Stimulated activated naive CD8-positive, alpha-beta T cell treated with anti-CD3 and anti-CD28 coated beads, Interleukin-15, Interleukin-2, amounts not matched to agents 100 U/mL and 50 U/mL, for 24 hours (primary cell): ENCODE measurements around the gene MAMSTR.
"Not testable (repeated sequence)": the region's sequence is repeated elsewhere in the genome, so short reads cannot be mapped to it uniquely, and the experiment has no call there.

Experiments
- ATAC-seq: fragments of 150-1000 bp; cut with Tn5 transposase; one replicate; pipeline ENCODE4 v1.10.0; 2021
- DNase-seq: peaks from one replicate; pipeline ENCODE4 v3.0.0; 2021

The MAMSTR gene, protein sequence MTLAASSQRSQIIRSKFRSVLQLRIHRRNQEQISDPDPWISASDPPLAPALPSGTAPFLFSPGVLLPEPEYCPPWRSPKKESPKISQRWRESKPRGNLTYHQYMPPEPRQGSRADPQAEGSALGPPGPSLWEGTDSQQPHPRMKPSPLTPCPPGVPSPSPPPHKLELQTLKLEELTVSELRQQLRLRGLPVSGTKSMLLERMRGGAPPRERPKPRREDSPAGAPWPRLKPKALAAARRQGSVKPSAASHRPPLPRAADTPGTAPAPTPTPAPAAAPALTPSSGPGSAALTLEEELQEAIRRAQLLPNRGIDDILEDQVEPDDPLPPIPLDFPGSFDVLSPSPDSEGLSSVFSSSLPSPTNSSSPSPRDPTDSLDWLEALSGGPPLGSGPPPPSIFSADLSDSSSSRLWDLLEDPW

DNA sequence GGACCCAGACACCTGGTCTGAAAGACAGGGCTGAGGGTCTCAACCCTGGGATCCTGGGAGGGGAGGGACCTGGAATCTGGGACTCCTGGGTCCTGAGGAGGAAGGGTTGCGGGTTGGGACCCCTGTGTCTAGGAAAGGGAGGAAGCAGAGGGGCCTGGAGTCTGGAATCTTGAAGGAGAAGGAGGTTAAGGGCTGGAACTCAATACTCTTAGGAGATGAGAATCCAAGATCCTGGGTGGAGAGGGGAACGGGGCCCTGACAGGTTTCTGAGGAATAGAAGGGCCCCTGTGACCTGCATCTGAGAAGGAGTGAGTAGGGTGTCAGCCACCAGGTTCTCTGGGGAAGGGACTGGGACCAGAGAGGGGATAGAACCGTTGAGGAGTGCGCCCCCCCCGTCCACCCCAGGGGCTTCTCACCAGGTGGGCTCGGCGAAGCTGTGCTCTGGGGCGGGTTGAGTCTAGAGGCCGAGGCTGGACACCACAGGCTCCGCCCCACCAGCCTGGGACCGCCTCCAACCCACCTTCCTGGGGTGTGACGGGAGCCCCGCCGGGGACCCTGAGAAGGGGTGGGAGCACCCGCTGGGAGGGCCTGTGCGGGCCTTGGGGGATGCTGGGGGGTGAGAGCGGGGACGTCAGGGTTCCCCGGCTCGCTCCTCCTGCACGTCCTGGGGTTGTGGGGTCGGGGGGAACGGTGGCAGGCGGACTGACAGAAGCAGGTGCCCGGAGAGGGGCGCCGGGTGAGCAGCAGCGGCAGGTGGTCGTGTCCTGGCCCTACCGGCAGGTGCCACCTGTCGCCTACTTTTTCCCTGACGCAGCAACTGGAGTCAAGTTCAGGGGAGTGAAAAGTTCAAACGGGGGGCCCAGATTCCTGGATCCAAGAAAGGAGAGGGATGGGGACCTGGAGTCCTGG lies at the start of gene MAMSTR:
TSS of gene MAMSTR (minus strand) at position 463 of the 909 bp plus-strand sequence. CDS start 694 bp downstream, outside the sequence.
- ATAC-seq (no peak), DNase-seq (no peak)

DNA sequence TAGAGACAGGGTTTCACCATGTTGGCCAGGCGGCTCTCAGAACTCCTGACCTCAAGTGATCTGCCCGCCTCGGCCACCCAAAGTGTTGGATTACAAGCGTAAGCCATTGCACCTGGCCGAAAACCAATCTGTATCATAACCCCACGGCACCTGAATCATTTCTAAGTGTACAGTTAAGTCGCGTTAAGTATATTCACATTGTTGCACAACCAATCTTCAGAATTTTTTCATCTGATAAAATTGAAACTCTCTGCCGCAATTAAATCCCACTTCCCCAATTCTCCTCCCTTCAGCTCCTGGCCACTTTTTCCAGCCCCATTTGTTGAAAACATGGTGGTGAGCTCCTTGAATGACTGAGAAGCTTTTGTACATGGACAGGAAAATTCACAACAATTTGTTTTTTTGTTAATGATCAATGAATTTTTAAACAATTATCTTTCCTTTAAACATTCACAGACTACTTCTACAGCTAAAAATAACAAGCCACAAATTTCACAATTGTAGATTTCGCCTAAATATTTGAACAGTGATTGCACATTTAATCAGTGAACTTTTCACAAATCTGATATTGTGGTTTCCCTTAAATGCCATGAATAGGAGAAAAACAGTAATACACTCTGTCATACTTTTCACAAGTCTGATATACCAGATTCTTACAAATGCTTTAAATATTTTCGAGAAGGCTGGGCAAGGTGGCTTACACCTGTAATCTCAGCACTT lies 49.6 kb upstream of the MAMSTR start:
- DNase-seq: no peak
- ATAC-seq: no peak

DNA sequence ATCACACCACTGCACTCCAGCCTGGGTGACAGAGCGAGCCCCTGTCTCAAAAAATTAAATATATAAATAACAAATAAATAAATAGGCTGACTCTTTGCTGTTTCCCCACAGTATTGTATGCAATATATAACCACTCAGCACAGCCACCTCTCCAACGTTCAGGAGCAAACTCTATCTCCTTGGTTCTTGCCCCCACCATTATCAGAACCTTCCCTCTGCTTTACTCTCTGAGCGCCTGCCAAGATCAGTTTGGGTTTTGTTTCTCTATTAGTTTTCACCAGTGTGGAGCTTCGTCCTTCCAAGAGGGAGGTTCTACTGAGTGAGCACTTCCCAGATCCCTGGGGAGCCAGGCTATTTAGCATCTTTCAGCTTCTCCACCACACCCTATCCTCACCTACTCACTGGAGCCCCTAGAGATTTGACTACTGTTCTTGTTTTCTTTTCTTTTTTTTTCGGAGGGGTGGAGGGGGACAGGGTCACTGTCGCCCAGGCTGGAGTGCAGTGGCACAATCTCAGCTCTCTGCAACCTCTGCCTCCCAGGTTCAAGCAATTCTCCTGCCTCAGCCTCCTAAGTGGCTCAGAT lies 48.7 kb upstream of the MAMSTR start:
- not testable (repeated sequence) for DNase-seq, ATAC-seq

DNA sequence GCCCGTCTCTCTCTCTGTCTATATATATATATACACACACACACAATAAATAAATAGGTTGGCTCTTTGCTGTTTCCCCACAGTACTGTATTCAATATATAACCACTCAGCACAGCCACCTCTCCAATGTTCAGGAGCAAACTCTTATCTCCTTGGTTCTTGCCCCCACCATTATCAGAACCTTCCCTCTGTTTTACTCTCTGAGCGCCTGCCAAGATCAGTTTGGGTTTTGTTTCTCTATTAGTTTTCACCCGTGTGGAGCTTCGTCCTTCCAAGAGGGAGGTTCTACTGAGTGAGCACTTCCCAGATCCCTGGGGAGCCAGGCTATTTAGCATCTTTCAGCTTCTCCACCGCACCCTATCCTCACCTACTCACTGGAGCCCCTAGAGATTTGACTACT lies 46.3 kb upstream of the MAMSTR start:
- not testable (repeated sequence) for DNase-seq, ATAC-seq

DNA sequence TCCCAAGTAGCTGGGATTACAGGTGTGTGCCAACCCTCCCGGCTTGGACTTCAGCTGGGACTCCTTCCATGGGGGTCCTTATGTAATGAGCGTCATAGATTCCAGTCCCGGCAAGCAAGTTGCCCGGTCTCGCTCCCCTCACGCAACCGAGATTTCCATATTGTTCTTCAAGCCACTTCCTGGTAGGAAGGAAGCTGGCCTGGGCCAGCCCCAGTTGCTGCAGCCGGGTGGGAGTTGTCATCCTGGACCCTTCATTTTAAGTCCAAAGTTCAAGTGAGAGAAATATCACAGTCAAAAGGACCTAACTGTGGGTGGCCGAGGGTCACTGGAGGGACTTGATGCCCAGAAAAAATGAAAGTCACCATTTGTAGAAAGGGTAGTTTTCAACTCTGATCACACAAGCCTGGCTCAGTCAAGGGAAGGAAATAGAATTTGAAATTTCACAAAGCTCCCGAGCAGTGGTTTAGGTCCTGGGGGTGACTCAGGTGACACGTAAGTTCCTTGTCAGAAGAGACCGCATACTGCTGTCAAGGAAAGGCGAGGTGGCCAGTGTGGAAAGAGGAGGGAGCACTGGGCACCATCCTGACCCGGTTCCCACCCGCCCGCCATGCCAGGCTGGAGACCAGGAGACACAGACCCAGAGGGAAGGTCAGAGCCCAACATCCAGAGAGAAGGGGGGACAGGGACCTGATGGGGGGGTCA lies 41.1 kb upstream of the MAMSTR start:
- peak; percentile 72 for ATAC-seq
- DNase-seq: peak; percentile 32

DNA sequence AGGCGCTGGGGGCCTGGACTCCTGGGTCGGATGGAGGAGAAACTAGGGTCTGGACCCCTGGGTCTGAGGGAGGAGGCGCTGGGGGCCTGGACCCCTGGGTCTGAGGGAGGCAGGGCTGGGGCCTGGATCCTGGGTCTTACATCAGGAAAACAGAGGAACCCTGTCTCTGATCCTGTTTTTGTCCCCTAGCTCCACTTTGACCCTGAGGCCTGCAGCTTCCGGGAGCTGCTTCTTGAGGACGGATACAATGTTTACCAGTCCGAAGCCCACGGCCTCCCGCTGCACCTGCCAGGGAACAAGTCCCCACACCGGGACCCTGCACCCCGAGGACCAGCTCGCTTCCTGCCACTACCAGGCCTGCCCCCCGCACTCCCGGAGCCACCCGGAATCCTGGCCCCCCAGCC lies 38.2 kb upstream of the MAMSTR start:
- ATAC-seq (no peak), DNase-seq (no peak)

DNA sequence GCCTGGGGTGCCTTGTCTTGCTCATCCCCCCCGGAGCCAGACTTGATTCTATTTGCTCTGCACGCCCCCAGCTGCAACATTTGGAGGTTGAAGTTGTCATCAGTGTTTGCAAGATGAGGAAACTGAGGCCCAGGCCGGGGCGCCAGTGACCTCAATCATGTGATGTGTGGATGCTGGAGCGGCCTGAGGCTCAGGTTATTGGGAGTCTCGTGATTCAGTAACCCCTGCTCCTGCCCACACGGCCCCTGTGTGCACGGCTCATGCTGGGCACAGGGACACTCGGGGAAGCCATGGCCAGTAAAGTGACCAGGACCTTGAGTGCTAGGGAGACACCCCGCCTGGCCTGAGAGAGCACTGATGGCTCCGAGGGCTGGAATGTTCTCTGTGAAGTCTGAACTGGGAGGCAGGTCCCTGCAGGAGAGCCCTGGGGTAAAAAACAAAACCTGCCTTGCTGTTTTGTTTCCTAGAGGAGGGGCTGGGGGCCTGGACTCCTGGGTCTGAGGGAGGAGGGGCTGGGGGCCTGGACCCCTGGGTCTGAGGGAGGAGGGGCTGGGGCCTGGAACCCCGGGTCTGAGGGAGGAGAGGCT lies 37.7 kb upstream of the MAMSTR start:
- ATAC-seq (no peak), DNase-seq (no peak)

DNA sequence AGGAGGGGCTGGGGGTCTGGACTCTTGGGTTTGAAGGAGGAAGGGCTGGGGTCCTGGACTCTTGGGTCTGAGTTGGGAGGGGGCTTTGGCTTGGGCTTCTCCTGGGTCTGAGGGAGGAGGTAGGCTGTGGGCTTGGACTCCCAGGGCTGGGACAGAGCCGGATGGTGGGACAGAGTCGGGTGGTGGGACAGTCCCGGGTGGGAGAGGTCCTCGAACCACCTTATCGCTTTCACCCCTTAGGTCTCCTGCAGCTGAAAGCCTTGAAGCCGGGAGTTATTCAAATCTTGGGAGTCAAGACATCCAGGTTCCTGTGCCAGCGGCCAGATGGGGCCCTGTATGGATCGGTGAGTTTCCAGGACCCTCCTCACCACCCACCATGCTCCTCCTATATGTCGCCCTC lies 37.2 kb upstream of the MAMSTR start:
- DNase-seq (no peak), ATAC-seq (no peak)

DNA sequence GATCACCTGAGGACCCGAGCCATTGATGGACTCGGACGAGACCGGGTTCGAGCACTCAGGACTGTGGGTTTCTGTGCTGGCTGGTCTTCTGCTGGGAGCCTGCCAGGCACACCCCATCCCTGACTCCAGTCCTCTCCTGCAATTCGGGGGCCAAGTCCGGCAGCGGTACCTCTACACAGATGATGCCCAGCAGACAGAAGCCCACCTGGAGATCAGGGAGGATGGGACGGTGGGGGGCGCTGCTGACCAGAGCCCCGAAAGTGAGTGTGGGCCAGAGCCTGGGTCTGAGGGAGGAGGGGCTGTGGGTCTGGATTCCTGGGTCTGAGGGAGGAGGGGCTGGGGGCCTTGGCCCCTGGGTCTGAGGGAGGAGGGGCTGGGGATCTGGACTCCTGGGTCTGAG lies 36.7 kb upstream of the MAMSTR start:
- DNase-seq (no peak), ATAC-seq (no peak)

DNA sequence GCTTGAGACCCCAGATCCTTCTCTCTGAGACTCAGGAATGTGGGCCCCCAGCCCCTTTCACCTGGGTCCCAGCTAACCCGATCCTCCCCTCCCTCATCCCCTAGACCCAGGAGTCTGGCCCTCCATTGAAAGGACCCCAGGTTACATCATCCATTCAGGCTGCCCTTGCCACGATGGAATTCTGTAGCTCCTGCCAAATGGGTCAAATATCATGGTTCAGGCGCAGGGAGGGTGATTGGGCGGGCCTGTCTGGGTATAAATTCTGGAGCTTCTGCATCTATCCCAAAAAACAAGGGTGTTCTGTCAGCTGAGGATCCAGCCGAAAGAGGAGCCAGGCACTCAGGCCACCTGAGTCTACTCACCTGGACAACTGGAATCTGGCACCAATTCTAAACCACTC lies 36.3 kb upstream of the MAMSTR start:
- no peak for ATAC-seq
- no peak for DNase-seq

DNA sequence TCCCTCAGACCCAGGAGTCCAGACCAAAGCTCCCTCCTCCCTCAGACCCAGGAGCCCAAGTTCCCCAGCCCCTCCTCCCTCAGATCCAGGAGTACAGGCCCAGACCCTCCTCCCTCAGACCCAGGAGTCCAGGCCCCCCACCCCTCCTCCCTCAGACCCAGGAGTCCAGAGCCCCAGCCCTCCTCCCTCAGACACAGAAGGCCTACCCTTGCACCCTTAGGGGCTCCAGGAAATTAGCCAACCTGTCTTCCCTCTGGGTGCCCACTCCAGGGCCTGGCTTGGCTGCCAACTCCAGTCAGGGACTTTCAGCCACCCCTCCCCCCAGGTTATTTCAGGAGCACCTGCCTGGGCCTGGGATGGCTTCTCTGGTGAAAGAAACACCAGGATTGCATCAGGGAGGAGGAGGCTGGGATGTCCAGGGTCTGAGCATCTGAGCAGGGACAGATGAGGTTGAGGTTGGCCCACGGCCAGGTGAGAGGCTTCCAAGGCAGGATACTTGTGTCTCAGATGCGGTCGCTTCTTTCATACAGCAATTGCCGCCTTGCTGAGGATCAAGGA lies 35.6 kb upstream of the MAMSTR start, which contains the start of gene FGF21:
TSS of gene FGF21 (plus strand) at position 441 of the 558 bp plus-strand sequence. CDS start 713 bp downstream, outside the sequence.
- ATAC-seq (no peak), DNase-seq (no peak)

DNA sequence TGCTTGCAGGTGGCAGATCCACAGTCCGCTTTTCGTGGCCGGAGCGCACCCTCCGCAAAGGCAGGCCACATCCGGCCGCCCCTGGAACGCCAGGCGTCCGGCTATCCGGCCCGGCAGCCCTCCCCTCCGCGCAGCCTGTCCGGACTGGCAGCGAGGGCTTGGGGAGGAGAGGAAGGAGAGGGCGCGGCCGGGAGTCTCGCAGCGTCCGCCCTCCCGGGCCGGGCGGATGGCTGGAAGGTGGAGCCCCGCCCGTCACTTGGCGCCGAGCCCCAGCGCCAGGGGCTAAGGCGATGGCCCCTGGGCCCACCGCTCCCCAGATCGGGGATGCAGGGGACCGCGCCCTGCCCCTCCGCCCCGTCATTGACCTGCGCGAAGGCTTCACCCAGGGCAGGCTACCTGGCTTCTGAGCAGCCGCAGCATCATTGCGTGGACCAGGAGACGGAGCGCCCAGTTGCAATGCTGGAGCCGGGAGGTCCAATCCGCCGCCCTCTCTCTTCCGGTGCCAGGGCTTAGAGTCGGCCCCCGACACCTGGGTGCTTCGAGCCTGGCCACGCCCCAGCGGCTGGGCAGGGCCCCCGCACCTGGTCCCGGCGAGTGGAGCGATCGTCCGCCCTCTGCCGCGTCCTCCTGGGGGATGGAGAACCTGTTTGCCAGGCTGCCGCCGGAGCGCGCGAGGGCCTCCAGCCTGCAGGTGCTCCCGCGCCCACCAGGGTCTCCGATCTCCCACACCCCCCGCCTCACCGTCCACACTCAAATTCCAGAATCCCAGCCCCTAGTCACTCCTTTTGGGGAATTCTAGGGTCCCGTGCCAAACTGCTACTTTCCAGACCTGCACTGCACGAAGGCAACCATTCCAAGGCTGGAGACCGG lies 33.2 kb upstream of the MAMSTR start, which contains the start of gene FUT1:
TSS of gene FUT1 (minus strand) at position 146 of the 870 bp plus-strand sequence. CDS start 1,360 bp downstream, outside the sequence.
- ATAC-seq (peak; percentile 59), DNase-seq (peak; percentile 32)

DNA sequence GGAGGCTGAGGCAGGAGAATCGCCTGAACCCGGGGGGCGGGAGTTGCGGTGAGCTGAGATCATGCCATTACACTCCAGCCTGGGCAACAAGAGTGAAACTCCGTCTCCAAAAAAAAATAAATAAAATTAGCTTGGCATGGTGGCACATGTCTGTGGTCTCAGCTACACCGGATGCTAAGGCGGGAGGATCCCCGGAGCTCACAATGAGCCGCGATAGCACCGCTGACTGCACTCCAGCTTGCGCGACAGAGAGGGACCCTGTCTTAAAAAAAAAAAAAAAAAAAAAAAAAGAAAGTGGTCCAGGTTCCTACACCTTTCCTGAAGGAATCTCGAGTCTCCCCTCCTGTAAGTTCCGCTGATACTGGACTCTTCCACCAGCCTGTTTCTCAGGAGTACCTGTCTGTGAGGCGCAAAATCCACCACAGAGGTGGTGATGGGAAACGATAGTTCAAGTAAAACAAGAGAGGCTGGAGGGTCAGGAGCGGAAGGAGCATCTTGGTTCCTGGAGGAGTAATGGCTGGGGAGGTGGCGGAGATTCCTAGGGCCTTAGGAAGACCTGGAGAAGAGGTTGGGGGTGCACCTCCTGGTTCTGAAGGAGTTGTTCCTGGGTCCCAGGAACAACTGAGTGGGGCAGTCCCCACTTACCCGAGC lies 32.4 kb upstream of the MAMSTR start:
- no peak for ATAC-seq
- no peak for DNase-seq

DNA sequence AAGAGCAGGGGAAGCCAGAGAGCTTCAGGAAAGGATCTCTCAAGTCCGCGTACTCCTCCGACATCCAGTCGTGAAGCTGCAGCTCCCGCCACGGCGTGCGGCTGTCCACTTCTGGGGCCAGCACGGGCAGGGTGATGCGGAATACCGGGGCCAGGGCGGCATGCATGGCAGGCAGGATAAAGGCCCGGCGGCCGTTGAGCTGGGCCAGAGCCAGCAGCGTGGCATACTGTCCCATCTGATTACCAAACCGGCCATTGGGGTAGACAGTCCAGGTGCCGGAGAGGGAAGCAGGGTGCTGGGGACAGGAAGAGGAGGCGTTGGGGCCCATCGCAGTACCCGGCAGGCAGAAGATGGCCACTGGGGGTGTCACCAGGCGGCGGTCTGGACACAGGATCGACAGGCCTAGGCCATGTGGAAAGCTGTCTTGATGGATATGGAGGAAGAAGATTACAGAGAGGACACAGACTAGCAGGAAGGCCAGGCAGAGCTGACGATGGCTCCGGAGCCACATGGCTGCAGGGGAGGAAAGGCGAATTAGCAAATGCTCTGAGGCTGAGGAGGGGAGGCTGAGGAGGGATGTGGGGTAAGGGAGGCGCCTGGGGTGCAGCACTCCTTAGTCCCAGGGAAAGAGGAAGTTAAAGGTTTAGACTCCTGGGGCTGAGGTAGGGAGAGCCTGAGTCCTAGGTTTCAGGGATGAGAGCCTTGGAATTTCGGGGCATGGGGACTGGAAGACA lies 31.4 kb upstream of the MAMSTR start:
- DNase-seq (no peak), ATAC-seq (no peak)

DNA sequence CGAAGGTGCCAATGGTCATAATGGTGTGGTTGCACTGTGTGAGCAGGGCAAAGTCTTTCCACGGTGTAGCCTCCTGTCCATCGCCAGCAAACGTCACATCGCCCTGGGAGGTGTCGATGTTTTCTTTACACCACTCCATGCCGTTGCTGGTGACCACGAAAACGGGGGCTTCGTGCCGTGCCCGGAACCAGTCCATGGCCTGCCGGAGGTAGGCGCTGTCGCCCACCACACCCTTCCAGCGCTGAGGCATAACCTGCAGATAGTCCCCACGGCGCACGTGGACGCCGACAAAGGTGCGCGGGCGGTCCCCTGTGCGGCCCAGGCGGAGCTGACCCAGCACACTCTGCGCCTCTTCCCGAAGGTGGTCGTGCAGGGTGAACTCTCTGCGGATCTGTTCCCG lies 30.8 kb upstream of the MAMSTR start:
- no peak for DNase-seq
- ATAC-seq: no peak

DNA sequence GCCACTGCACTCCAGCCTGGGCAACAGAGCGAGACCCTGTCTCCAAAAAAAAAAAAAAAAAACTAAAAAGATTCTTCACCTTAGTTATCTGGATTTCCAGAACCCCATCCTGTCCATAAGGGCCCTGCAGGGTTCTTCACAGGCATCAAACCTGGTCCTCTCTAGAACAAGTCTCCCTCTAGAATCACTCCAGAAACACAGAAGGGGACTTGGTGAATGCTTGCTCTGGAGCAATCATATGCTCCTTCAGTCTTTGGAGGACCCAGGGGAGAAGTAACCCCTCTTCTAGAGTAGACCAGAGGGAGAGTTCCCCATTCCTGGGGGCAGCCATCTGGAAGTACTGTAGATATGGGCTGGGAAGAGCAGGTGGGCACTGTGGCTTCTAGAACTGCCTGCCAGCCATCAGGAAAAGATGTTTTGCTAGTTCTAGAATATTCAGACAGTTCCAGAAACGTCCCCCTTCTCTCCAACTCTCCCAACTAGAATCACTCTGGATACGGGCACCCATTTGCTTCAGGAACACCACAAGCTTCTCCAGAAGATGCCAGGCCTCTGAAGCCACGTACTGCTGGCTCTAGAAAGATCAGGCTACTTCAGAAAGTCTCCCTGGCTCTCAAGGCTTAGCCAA lies 30.2 kb upstream of the MAMSTR start:
- no peak for ATAC-seq
- DNase-seq: no peak

DNA sequence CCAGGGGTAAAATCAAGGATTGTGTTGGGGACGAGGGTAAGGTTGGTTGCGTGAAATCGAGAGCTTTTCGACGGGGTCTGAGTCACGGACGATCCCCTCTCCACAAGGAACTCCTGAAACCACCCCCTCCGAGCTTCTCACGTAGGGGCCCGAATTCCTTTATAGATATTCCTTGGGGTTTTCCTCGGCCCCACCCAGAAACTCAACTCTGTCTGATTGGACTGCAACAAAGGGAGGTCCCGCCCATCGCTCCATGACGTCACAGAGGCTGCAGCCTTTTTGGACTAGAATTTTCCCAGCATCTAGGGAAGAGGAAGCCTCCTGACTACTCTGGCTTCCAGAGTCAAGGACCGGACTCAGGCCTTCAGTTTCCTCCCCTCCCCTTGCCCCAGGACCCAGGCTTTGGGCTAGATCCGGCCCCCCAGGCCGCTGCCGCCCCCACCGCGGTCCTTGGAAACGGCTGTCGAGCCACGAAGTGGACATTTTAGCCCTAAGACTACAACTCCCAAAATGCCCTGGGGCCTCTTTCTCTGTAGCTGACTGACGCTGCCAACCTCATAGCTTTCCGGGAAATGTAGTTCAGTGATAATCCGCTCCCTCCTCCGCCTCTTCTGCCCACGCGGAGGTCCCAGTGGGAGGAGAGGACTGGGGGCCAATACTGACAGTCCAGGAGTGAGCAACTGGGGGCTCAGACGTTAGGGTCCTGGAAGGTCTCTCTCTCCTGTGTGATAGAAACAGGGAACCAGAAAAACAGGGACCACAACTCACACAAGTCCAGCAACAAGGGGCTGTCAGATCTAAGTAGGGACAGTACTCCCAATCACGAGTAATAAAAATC lies 27.4 kb upstream of the MAMSTR start, which contains the start of gene IZUMO1:
TSS of gene IZUMO1 (minus strand) at position 172 of the 838 bp plus-strand sequence. CDS start 1,050 bp downstream, outside the sequence.
- DNase-seq: peak; percentile 63
- peak; percentile 65 for ATAC-seq
